ENCODE results near the gene ADAP1.

The ADAP1 gene

GRCh38 chr7:919114-919442 lies 35.4 kb downstream of the ADAP1 start:
- DNase-seq (ENCODE audit: low spot score) = no peak
- TF ChIP-seq CTCF (IDR thresholded peaks at IDR 0.05) = no peak
- Histone ChIP-seq H3K27ac (no peak overlapping the region), H3K4me3 (no peak overlapping the region)

GRCh38 chr7:918441-919113 lies 35.9 kb downstream of the ADAP1 start:
- no peak for TF ChIP-seq CTCF (IDR thresholded peaks at IDR 0.05)
- H3K4me3 ChIP-seq = no peak overlapping the region
- no peak for DNase-seq (ENCODE audit: low spot score)
- no peak overlapping the region for H3K27ac ChIP-seq

- H3K4me3 ChIP-seq = no peak overlapping the region
- no peak overlapping the region for H3K27ac ChIP-seq
- no peak for TF ChIP-seq CTCF (IDR thresholded peaks at IDR 0.05)
- no peak for DNase-seq (ENCODE audit: low spot score)
Observed at GRCh38 chr7:918118-918425, 36.4 kb downstream of the ADAP1 start.

- TF ChIP-seq CTCF (IDR thresholded peaks at IDR 0.05) = no peak
Observed at GRCh38 chr7:917255-918117, 37.0 kb downstream of the ADAP1 start.

GRCh38 chr7:916291-916941 lies 38.1 kb downstream of the ADAP1 start:
- DNase-seq (ENCODE audit: low spot score) = no peak
- Histone ChIP-seq H3K27ac (no peak overlapping the region), H3K4me3 (no peak overlapping the region)
- TF ChIP-seq CTCF (IDR thresholded peaks at IDR 0.05) = no peak

More at GRCh38 chr7:917255-918117, 37.0 kb downstream of the ADAP1 start:
- H3K27ac ChIP-seq = no peak overlapping the region
- no peak overlapping the region for H3K4me3 ChIP-seq
- DNase-seq (ENCODE audit: low spot score) = no peak

GRCh38 chr7:915291-916218 lies 38.9 kb downstream of the ADAP1 start:
- no peak overlapping the region for H3K4me3 ChIP-seq
- TF ChIP-seq CTCF (IDR thresholded peaks at IDR 0.05) = no peak
- H3K27ac ChIP-seq = no peak overlapping the region
- no peak for DNase-seq (ENCODE audit: low spot score)

Data from coronary artery (tissue), 2 donors.